AG04450 (cell line): ENCODE measurements around the gene FOXC2. TPM values are rescaled to one million over a fixed set of nuclear protein-coding genes. Genes with fewer than 3 reads are reported as not detected.
A peak's percentile ranks its signal among the peaks of the same experiment; 100 is the strongest.

ENCODE experiments used
- CTCF ChIA-PET: fragments of 300-600, 350-600 bp; formaldehyde crosslinking; extraction: SDS; loops from one replicate; lab custom pipeline; 2022; ENCODE audit warnings: antibody characterized with exemption, inconsistent platforms; lab: Charles Lee
- POLR2A ChIA-PET: fragments of 350-600 bp; formaldehyde crosslinking; extraction: SDS; loops from one replicate; lab custom pipeline; 2021; ENCODE audit warnings: antibody characterized with exemption, inconsistent platforms; lab: Yijun Ruan, JAX
- DNase-seq: peaks from one replicate; pipeline ENCODE4 v3.0.0-alpha.2; 2011; ENCODE audit warnings: low read depth, low spot score
- H3K27ac ChIP-seq: one replicate; pipeline ENCODE4 v1.5.1; 2012; ENCODE audit warnings: low read depth, low read length, control low read depth
- H3K27me3 ChIP-seq: one replicate; pipeline ENCODE4 v1.6.0; 2012; ENCODE audit warnings: low read length; ENCODE audit not compliant: control insufficient read depth, insufficient read depth
- H3K4me3 ChIP-seq: 2 replicates; pipeline ENCODE4 v1.5.1; 2011; ENCODE audit warnings: mild to moderate bottlenecking, low read depth, low read length, control low read depth
- H3K9me3 ChIP-seq: 2 replicates; pipeline ENCODE4 v1.5.1; 2012; ENCODE audit warnings: low read length; ENCODE audit not compliant: control insufficient read depth, insufficient read depth
- polyA minus RNA-seq: library from RNA; depleted of rRNA, polyadenylated mRNA; stranded (reverse); fragments of >200 nt; gene quantifications from 2 replicates; pipeline ENCODE4 v1.2.3, GENCODE V29; 2011; rRNA and poly(A)+ RNA removed
- polyA plus RNA-seq: library from polyadenylated mRNA; depleted of rRNA; stranded (reverse); fragments of >200 nt; gene quantifications from 2 replicates; pipeline ENCODE4 v1.2.3, GENCODE V29; 2011; rRNA removed
- TF ChIP-seq, protein P1 (sequence below): IDR thresholded peaks from 2 replicates; pipeline ENCODE4 v1.5.1; 2011; ENCODE audit warnings: low read depth, low read length, control low read depth, inconsistent platforms

Gene FOXC2
- polyA plus RNA-seq: 0.79 and 1.6 TPM in 2 replicates
- 1.1 and 2.0 TPM in 2 replicates for polyA minus RNA-seq

DNA sequence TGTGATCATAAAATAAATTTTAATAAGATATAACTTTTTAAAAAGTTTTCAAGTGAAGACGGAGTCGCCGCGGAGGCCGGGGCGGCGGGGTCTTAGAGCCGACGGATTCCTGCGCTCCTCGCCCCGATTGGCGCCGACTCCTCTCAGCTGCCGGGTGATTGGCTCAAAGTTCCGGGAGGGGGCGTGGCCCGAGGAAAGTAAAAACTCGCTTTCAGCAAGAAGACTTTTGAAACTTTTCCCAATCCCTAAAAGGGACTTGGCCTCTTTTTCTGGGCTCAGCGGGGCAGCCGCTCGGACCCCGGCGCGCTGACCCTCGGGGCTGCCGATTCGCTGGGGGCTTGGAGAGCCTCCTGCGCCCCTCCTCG is at the start of gene FOXC2:
FOXC2 (plus strand) TSS at position 229 of the 365 bp plus-strand sequence. CDS start 507 bp downstream, outside the sequence.
- POLR2A ChIA-PET: interaction anchor here (1.7 kb wide), 1 partner anchor 10 kb away, joined by 10 read pairs; no protein-coding TSS in a partner anchor
- H3K4me3 ChIP-seq: peak within 1 kb of the TSS; percentile 88
- peak within 1 kb of the TSS; percentile 73 for H3K27ac ChIP-seq
- no peaks in the 10 kb centered on the region; the same call in 1 of the 2 replicates for H3K9me3 ChIP-seq
- CTCF ChIA-PET: interaction anchor here (4.4 kb wide), 1 partner anchor 495 kb away, joined by 148 read pairs; no protein-coding TSS in a partner anchor
- TF ChIP-seq, protein P1, sequence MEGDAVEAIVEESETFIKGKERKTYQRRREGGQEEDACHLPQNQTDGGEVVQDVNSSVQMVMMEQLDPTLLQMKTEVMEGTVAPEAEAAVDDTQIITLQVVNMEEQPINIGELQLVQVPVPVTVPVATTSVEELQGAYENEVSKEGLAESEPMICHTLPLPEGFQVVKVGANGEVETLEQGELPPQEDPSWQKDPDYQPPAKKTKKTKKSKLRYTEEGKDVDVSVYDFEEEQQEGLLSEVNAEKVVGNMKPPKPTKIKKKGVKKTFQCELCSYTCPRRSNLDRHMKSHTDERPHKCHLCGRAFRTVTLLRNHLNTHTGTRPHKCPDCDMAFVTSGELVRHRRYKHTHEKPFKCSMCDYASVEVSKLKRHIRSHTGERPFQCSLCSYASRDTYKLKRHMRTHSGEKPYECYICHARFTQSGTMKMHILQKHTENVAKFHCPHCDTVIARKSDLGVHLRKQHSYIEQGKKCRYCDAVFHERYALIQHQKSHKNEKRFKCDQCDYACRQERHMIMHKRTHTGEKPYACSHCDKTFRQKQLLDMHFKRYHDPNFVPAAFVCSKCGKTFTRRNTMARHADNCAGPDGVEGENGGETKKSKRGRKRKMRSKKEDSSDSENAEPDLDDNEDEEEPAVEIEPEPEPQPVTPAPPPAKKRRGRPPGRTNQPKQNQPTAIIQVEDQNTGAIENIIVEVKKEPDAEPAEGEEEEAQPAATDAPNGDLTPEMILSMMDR: no peak
- DNase-seq: peak; percentile 81
- H3K27me3 ChIP-seq: no peaks in the 10 kb centered on the region

DNA sequence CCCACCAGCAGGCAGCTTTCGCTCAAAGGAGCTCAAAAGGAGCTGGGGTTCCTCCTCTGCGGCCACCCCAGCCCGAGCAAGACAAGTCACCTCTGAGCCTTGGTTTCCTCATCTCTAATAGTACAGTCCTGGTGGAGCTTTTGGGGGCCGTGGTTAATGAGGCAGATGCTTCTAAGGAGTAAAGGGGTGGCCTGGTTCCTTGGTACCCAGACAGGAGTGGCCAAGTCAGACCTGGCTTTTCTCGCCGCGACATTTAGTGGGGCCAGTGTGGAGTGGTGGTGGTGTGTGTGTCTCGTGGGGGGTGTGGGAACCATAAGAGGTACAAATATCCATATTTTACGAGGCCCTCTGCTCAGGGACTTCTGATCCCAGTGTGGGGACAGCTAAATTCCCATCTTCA is 49.6 kb upstream of the FOXC2 start:
- Histone ChIP-seq H3K9me3 (peaks cover 17% of the 10 kb centered on the region; the same call in 1 of the 2 replicates), H3K27me3 (no peaks in the 10 kb centered on the region), H3K4me3 (peak overlapping the region; percentile 98), H3K27ac (peak overlapping the region; percentile 91)
- TF ChIP-seq, protein P1: no peak
- ChIA-PET CTCF (interaction anchor here (1.0 to 3.3 kb wide), 10 partner anchors 10 to 716 kb away, joined by 3 to 36 read pairs (median 4); no protein-coding TSS in a partner anchor), POLR2A (interaction anchor here (0.6 to 3.3 kb wide), 6 partner anchors 11 to 452 kb away, joined by 3 to 14 read pairs (median 5); no protein-coding TSS in a partner anchor)
- DNase-seq: no peak

DNA sequence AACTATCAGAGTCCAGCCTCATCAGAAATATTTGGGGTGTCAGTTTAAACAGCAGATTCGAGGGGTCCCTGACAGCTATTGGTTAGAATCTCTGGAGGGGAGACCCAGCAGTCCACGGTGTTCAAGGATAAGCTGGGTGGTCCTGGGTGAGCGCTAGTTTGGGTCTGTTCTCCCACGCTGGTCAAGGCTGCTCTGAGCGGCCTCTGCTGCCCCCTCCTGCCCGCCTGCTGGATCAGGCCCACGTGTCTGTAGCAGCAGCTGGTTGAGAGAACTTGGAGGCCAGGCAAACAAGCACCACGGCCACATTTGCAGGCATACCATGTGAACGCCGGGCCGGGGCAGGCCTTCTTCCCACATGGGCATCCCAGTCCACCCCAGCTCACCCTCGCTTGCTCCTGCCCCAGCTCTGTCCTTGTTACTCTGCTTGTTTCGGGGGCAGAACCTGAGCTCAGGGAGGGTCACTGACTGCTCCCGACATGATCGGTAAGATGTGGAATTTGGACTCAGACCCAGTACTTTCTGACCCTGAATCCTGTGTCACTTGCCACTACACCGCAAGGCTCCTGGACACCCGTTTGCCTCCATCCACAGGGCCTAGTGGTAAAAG is 48.9 kb upstream of the FOXC2 start:
- DNase-seq: peak; percentile 70
- TF ChIP-seq, protein P1: peak; percentile 77
- H3K27ac ChIP-seq: peak overlapping the region; percentile 91
- ChIA-PET POLR2A (interaction anchor here (1.0 to 3.3 kb wide), 7 partner anchors 12 to 444 kb away, joined by 3 to 14 read pairs (median 5); no protein-coding TSS in a partner anchor), CTCF (interaction anchor here (0.8 to 3.3 kb wide), 17 partner anchors 10 to 716 kb away, joined by 3 to 36 read pairs (median 3); no protein-coding TSS in a partner anchor)
- H3K4me3 ChIP-seq: peak overlapping the region; percentile 98
- H3K27me3 ChIP-seq: no peaks in the 10 kb centered on the region
- H3K9me3 ChIP-seq: peaks cover 9% of the 10 kb centered on the region; the same call in 1 of the 2 replicates

DNA sequence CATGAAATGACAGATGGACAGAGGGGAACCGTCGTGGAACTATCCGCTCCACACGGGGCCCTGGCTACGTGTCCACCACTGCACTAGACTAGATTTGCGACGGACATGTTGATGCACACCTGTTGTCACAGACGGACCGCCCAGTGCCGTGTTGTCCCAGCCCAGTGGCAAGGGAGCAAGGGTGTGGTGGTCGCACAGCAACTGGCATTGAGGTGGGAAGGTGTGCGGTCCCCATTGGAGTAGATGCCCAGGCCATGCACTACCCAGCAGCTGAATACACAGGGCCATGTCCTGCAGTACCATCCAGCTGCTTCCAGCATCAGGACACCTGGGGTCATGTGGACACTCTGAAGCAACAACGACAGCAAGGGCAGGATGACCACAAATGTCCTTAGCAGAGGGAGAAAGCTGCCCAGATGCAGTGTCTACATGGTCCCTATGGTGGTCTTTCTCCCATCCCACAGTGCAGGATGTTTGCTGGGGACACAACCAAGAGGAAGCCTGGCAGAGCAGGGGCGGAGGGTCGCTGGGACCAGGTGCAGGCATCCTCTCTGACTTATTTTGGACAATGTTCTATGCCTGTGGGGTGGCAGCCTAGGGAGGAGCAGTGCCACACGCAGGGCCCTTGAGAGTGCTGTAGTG is 47.5 kb upstream of the FOXC2 start:
- ChIA-PET CTCF (interaction anchor here (0.6 to 3.3 kb wide), 17 partner anchors 16 to 699 kb away, joined by 3 to 36 read pairs (median 4); no protein-coding TSS in a partner anchor), POLR2A (interaction anchor here (0.7 to 1.3 kb wide), 2 partner anchors 9 to 16 kb away, joined by 3 to 5 read pairs; partner anchors contain the start of gene FOXF1)
- Histone ChIP-seq H3K27me3 (no peaks in the 10 kb centered on the region), H3K9me3 (peaks cover 9% of the 10 kb centered on the region; the same call in 1 of the 2 replicates), H3K27ac (peak overlapping the region; percentile 21), H3K4me3 (no peak overlapping the region)
- DNase-seq: no peak
- TF ChIP-seq, protein P1: no peak
